Gastrocnemius medialis (tissue), 4 donors: ENCODE data around the gene TGFA.

Experiments used
- CTCF ChIP-seq, 5 experiments: fragments of 450-650 bp in 3 of 5; fragments of 200-600 bp in 2 of 5; sonication (generic) in 2 of 5; IDR thresholded peaks in 4 of 5; conservative IDR thresholded peaks in 1 of 5; 1 replicate in 4 of 5; 2 replicates in 1 of 5; pipeline ENCODE4 v1.5.1; 2016 to 2019; ENCODE audit warnings: antibody characterized with exemption in 5 of 5, mild to moderate bottlenecking in 3 of 5, moderate library complexity in 3 of 5
- POLR2A ChIP-seq, 2 donors: fragments of 450-650 bp; IDR thresholded peaks; one replicate each; pipeline ENCODE4 v1.6.1; 2017; ENCODE audit warnings: antibody characterized with exemption in 2 of 2, mild to moderate bottlenecking in 2 of 2, moderate library complexity in 2 of 2

- no peak for TF ChIP-seq CTCF (IDR thresholded peaks at IDR 0.05 in 4 of 5, conservative IDR thresholded peaks at IDR 0.05 in 1 of 5)
- no peak for TF ChIP-seq POLR2A (IDR thresholded peaks at IDR 0.05)
These were observed 81.3 kb downstream of the TGFA start for GRCh38 chr2:70472221-70472890.
